ENCODE measurements around the gene FRMD4A.

The FRMD4A gene

DNA sequence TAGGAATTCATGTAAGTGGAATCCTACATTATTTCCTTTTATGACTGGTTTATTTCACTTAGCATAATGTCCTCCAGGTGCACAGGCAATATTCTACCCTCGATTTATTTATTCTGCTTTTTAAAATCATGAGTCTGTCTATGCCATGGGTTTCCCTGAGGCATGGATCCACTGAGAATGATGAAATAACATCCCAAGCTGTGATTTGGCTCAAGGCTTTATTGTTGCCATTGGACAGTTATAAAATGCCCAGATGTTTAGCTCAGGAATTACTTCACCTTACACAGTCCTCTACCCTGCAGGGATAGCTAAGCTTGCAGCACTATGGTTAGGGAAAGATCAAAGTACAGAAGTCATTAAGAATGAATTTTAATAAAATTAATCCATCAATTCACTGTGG is 219.5 kb downstream of the FRMD4A start:
- TF ChIP-seq, protein P1, sequence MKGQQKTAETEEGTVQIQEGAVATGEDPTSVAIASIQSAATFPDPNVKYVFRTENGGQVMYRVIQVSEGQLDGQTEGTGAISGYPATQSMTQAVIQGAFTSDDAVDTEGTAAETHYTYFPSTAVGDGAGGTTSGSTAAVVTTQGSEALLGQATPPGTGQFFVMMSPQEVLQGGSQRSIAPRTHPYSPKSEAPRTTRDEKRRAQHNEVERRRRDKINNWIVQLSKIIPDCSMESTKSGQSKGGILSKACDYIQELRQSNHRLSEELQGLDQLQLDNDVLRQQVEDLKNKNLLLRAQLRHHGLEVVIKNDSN (IDR thresholded peaks at IDR 0.05): no peak
- TF ChIP-seq RAD21 (IDR thresholded peaks at IDR 0.05; ENCODE audit: low read depth) (no peak), EP300 (IDR thresholded peaks at IDR 0.05; ENCODE audit: borderline replicate concordance) (no peak), TAF1 (IDR thresholded peaks at IDR 0.05; ENCODE audit: low read depth) (no peak), TCF12 (IDR thresholded peaks at IDR 0.05; ENCODE audit: low read depth) (no peak), FOXM1 (IDR thresholded peaks at IDR 0.05; ENCODE audit: borderline replicate concordance, low read depth) (no peak), CREB1 (IDR thresholded peaks at IDR 0.05; ENCODE audit: low read depth) (no peak), CEBPB (IDR thresholded peaks at IDR 0.05) (no peak), NFIC (IDR thresholded peaks at IDR 0.05) (no peak), EGR1 (IDR thresholded peaks at IDR 0.05) (no peak), ZBTB7A (IDR thresholded peaks at IDR 0.05; ENCODE audit: low read depth) (no peak)
- TF ChIP-seq, protein P2, sequence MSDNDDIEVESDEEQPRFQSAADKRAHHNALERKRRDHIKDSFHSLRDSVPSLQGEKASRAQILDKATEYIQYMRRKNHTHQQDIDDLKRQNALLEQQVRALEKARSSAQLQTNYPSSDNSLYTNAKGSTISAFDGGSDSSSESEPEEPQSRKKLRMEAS (IDR thresholded peaks at IDR 0.05): no peak
- TF ChIP-seq, protein P3, sequence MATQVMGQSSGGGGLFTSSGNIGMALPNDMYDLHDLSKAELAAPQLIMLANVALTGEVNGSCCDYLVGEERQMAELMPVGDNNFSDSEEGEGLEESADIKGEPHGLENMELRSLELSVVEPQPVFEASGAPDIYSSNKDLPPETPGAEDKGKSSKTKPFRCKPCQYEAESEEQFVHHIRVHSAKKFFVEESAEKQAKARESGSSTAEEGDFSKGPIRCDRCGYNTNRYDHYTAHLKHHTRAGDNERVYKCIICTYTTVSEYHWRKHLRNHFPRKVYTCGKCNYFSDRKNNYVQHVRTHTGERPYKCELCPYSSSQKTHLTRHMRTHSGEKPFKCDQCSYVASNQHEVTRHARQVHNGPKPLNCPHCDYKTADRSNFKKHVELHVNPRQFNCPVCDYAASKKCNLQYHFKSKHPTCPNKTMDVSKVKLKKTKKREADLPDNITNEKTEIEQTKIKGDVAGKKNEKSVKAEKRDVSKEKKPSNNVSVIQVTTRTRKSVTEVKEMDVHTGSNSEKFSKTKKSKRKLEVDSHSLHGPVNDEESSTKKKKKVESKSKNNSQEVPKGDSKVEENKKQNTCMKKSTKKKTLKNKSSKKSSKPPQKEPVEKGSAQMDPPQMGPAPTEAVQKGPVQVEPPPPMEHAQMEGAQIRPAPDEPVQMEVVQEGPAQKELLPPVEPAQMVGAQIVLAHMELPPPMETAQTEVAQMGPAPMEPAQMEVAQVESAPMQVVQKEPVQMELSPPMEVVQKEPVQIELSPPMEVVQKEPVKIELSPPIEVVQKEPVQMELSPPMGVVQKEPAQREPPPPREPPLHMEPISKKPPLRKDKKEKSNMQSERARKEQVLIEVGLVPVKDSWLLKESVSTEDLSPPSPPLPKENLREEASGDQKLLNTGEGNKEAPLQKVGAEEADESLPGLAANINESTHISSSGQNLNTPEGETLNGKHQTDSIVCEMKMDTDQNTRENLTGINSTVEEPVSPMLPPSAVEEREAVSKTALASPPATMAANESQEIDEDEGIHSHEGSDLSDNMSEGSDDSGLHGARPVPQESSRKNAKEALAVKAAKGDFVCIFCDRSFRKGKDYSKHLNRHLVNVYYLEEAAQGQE (IDR thresholded peaks at IDR 0.05; ENCODE audit: low read depth): no peak

DNA sequence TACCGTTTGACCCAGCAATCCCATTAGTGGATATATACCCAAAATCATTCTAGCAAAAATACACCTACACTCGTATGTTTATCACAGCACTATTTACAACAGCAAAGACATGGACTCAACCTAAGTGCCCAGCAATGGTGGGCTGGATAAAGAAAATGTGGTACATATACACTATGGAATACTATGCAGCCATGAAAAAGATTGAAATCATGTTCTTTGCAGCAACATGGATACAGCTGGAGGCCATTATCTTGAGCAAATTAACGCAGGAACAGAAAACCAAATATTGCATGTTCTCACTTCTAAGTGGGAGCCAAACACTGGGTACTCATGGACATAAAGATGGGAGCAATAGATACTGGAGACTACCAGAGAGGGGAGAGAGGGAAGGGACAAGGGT is 223.9 kb downstream of the FRMD4A start:
- TF ChIP-seq, protein P2 (IDR thresholded peaks at IDR 0.05): no peak
- TF ChIP-seq TEAD4 (IDR thresholded peaks at IDR 0.05): no peak

DNA sequence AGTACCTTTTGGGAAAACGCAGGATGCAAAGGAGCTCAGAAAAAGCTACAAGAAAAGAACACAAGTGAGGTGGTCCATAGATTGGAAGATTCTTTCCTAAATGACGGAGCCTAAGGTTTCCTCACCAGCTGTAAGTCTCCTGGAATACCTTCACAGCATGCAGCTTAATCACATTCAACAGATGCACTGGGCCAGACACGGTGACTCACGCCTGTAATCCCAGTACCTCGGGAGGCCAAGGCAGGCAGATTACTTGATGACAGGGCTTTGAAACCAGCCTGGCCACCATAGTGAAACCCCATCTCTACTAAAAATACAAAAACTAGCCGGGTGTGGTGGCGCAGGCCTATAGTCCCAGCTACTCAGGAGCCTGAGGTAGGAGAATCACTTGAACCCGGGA is 228.7 kb downstream of the FRMD4A start:
- TF ChIP-seq TAF1 (IDR thresholded peaks at IDR 0.05; ENCODE audit: low read depth): no peak
- TF ChIP-seq, protein P3 (IDR thresholded peaks at IDR 0.05; ENCODE audit: low read depth): no peak
- TF ChIP-seq CREB1 (IDR thresholded peaks at IDR 0.05; ENCODE audit: low read depth): no peak

DNA sequence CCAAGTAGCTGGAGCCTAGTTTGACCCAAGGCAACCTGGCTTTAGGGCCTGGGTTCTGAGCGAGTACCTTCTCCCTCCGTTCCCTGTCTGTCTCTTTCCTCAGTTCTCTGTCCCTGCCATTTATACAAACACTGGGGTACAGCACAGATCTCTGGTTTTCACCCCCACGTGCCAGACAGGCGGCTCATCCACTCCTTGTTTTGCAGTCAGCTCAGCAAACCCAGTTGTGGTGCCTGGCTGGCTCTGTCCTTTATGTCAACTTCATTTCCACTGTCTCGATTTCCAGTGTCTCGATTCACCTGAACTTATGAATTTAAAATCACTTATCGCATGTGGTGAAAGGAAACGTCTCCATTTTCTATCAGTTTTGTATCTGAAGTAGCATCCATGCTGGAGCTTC is 230.8 kb downstream of the FRMD4A start:
- no peak for TF ChIP-seq ZBTB7A (IDR thresholded peaks at IDR 0.05; ENCODE audit: low read depth)
- no peak for TF ChIP-seq RAD21 (IDR thresholded peaks at IDR 0.05; ENCODE audit: low read depth)
- TF ChIP-seq TAF1 (IDR thresholded peaks at IDR 0.05; ENCODE audit: low read depth): no peak
- TF ChIP-seq, protein P1 (IDR thresholded peaks at IDR 0.05): no peak
- TF ChIP-seq, protein P3 (IDR thresholded peaks at IDR 0.05; ENCODE audit: low read depth): no peak
- TF ChIP-seq CREB1 (IDR thresholded peaks at IDR 0.05; ENCODE audit: low read depth): no peak
- TF ChIP-seq FOXM1 (IDR thresholded peaks at IDR 0.05; ENCODE audit: borderline replicate concordance, low read depth): no peak
- no peak for TF ChIP-seq EP300 (IDR thresholded peaks at IDR 0.05; ENCODE audit: borderline replicate concordance)
- TF ChIP-seq CEBPB (IDR thresholded peaks at IDR 0.05): no peak
- TF ChIP-seq YY1 (IDR thresholded peaks at IDR 0.05; ENCODE audit: low read depth): no peak
- no peak for TF ChIP-seq NFIC (IDR thresholded peaks at IDR 0.05)
- no peak for TF ChIP-seq TCF12 (IDR thresholded peaks at IDR 0.05; ENCODE audit: low read depth)
- TF ChIP-seq EGR1 (IDR thresholded peaks at IDR 0.05): no peak
- TF ChIP-seq, protein P2 (IDR thresholded peaks at IDR 0.05): no peak
- TF ChIP-seq TEAD4 (IDR thresholded peaks at IDR 0.05): no peak

Measured in Ishikawa (cell line).